ENCODE data around the gene KCNE3. TPM values are rescaled to one million over a fixed set of nuclear protein-coding genes. Genes with fewer than 3 reads are reported as not detected.

The KCNE3 gene
- total and polyA plus RNA-seq, 12 donors: 1.1 to 23.2 (median 7.7) TPM

GRCh38 chr11:74492974-74493790 is 25.8 kb upstream of the KCNE3 start, which contains the start of gene LIPT2:
Gene LIPT2 (minus strand): TSS chr11:74493724. CDS start chr11:74493703, 21 bp downstream.
- peak; percentile 97 to 99 (median 98) for DNase-seq
- H3K4me1 ChIP-seq (replicated peaks in 1 of 2): peaks cover 0 to 15% of the 10 kb centered on the region in 2 donors
- H3K27ac ChIP-seq: peak within 1 kb of the TSS; percentile 93 to 99 (median 96)
- H3K27me3 ChIP-seq: no peaks in the 10 kb centered on the region
- 0% methylated on average over 3 to 94 of the region's 94 CpGs for WGBS, 4 donors
- no peaks in the 10 kb centered on the region for H3K9me3 ChIP-seq (replicated peaks in 1 of 3)
- no peaks in the 10 kb centered on the region for H3K36me3 ChIP-seq (replicated peaks in 1 of 2)
- TF ChIP-seq POLR2A (IDR thresholded peaks at IDR 0.05) (peak; percentile 86 to 91), CTCF (IDR thresholded peaks at IDR 0.05) (peak in 1 of 6 experiments; percentile 23)
- H3K4me3 ChIP-seq: peak within 1 kb of the TSS; percentile 27 to 67 (median 52)
- intact Hi-C loops (cut with DNase I): no loop called here

GRCh38 chr11:74492084-74492483 is 24.7 kb upstream of the KCNE3 start:
- DNase-seq: no peak
- Histone ChIP-seq H3K27ac (no peak overlapping the region), H3K4me3 (no peak overlapping the region), H3K4me1 (replicated peaks in 1 of 2) (peaks cover 0 to 15% of the 10 kb centered on the region in 2 donors), H3K9me3 (replicated peaks in 1 of 3) (no peaks in the 10 kb centered on the region), H3K36me3 (replicated peaks in 1 of 2) (no peaks in the 10 kb centered on the region), H3K27me3 (no peaks in the 10 kb centered on the region)
- intact Hi-C loops (cut with DNase I): no loop called here
- WGBS, 4 donors: 92 to 96% (median 95%) methylated on average over 8 to 11 of the region's 11 CpGs
- TF ChIP-seq POLR2A (IDR thresholded peaks at IDR 0.05) (no peak), CTCF (IDR thresholded peaks at IDR 0.05) (no peak)

GRCh38 chr11:74490941-74491340 is 23.6 kb upstream of the KCNE3 start:
- Histone ChIP-seq H3K27me3 (no peaks in the 10 kb centered on the region), H3K4me3 (no peak overlapping the region), H3K4me1 (replicated peaks in 1 of 2) (peaks cover 0 to 15% of the 10 kb centered on the region in 2 donors), H3K36me3 (replicated peaks in 1 of 2) (no peaks in the 10 kb centered on the region), H3K9me3 (replicated peaks in 1 of 3) (no peaks in the 10 kb centered on the region), H3K27ac (no peak overlapping the region)
- DNase-seq: no peak
- intact Hi-C loops (cut with DNase I): no loop called here
- WGBS, 4 donors: 89 to 97% (median 91%) methylated on average over 4 of the region's 4 CpGs
- TF ChIP-seq CTCF (IDR thresholded peaks at IDR 0.05) (no peak), POLR2A (IDR thresholded peaks at IDR 0.05) (no peak)

- no peak for DNase-seq
- H3K9me3 ChIP-seq (replicated peaks in 1 of 3): no peaks in the 10 kb centered on the region
- intact Hi-C loops (cut with DNase I): no loop called here
- no peaks in the 10 kb centered on the region for H3K27me3 ChIP-seq
- H3K4me3 ChIP-seq: no peak overlapping the region
- TF ChIP-seq POLR2A (IDR thresholded peaks at IDR 0.05) (no peak), CTCF (IDR thresholded peaks at IDR 0.05) (no peak)
- H3K36me3 ChIP-seq (replicated peaks in 1 of 2): no peaks in the 10 kb centered on the region
- WGBS, 4 donors: 83 to 93% (median 88%) methylated on average over 1 of the region's 1 CpG
- H3K4me1 ChIP-seq (replicated peaks in 1 of 2): peaks cover 0 to 6% of the 10 kb centered on the region in 2 donors
- no peak overlapping the region for H3K27ac ChIP-seq
Measured at GRCh38 chr11:74487875-74488274, 20.5 kb upstream of the KCNE3 start.
